Raji (cell line): ENCODE measurements around the gene ATF7IP.

Source experiments
- POLR2A ChIP-seq: IDR thresholded peaks from 2 replicates; pipeline ENCODE4 v1.6.1; 2011; ENCODE audit warnings: low read depth, low read length, control low read depth; ENCODE audit not compliant: insufficient read depth

ATF7IP gene

DNA sequence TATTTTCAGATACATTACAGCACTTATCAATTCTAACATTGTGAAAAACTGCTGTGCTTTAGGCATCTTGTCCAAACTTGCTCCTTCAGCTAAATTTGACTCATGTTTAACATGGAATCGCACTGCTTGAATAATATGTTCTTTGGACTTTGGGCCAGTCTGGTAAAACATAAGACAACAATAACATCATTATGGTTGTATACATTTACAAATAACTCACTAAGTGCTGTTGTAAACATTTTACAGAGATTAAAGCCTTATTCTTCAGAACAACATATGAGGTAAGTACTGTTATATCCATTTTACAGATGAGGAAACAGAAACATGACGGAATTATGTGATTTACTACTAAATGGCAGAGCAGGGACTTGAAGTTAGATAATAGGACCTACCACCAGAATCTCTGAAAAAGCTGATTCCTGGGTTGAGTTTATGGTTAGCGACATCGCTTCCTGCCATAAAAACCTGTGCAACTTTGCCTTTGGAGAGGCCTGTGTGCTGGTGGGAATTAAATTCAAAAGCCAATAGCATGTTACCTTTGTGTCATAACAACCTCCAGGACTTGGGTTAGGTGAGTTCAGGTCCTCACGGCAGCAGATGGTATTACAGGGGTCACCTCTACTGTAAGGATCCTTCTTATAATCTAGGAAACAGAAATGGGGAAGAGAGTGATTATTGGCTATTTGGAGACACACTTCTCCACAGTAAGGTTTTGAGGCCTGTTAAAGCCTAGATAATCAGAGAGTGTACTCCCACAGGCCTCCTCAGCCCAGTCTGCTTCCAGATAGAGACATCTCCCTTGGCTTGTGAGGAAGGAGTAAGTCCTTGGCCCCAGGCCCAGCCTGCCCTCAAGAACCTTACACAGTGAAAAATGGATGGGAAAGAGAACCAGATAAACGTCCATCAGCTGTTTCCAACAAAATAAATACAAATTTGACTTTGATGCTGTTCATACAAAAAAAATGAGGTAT is 140.4 kb downstream of the ATF7IP start:
- TF ChIP-seq POLR2A: no peak

- no peak for TF ChIP-seq POLR2A
These were observed 145.1 kb downstream of the ATF7IP start for GRCh38 chr12:14510574-14510973.

GRCh38 chr12:14514154-14514842 is 148.8 kb downstream of the ATF7IP start:
- TF ChIP-seq POLR2A: no peak

GRCh38 chr12:14514946-14515345 is 149.5 kb downstream of the ATF7IP start:
- TF ChIP-seq POLR2A: no peak

GRCh38 chr12:14521822-14522221 is 156.3 kb downstream of the ATF7IP start:
- no peak for TF ChIP-seq POLR2A

GRCh38 chr12:14525964-14526363 is 160.5 kb downstream of the ATF7IP start:
- no peak for TF ChIP-seq POLR2A

- no peak for TF ChIP-seq POLR2A
These were observed 166.7 kb downstream of the ATF7IP start for GRCh38 chr12:14532152-14532551.

DNA sequence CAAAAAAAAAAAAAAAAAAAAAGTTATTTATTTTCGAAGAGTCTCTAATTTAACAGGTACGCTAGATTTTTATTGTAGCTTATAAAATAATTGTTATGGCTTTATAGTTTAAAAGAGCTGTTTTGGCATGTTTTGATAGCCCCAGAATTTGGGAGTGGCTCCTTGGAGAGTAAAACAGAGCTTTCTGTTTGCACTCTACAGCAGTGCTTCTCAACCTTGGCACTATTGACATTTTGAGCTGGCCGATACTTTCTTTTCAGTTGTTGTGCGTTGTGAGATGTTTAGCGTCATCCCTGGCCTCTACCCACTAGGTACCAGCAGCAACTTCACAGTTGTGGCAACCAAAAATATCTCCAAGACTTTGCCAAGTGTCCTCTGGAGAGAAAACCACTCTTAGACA is 171.6 kb downstream of the ATF7IP start:
- no peak for TF ChIP-seq POLR2A

DNA sequence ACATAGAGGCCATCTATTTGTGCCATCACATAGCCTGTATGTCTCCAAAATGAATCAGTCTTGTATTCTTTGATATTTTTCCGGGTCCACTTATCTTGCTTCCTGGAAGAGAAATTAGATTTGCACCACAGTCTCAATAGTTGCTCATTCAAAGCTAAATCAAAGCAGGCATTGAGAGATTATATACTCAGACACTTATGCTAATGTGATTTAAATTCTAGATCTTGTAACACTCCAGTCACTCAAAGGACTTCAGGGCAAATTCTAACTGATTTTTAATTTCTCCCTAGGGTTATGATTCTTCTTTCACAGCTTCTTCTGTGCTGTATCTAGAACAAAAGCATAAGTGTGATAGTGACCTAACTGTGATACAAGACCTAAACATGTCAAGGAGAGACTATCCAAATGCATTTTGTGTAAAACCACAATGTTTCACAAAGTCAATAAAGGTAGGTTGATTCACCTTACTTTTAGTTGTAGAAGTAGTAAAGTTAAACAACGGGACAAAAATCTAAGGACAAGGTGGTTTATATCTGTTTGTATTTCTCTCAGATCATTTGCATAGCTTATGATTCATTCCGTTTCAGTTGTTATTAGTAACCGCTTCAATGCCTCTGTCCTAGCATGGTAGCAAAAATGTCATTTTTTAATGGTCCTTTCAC is 175.4 kb downstream of the ATF7IP start:
- no peak for TF ChIP-seq POLR2A

GRCh38 chr12:14545144-14546124 is 180.0 kb downstream of the ATF7IP start:
- no peak for TF ChIP-seq POLR2A

GRCh38 chr12:14547571-14547970 is 182.1 kb downstream of the ATF7IP start:
- TF ChIP-seq POLR2A: no peak

DNA sequence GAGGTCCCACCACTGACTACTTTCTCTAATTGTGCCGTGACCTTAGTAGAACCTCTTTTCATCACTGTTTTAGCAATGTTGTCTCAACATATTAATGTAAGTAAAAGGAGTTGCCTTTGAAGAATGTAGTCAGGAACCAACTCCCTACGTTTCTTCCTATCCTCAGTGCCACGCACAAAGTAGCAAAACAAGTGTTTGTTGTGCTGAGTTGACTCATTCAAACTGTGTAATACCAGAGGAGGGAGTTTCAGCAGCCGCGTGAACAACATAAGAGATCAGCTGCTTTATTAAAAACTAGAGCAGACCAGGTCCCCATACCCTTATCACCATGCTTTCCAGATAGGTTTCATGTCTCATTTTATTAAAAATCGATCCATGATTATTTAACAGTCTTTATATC is 183.1 kb downstream of the ATF7IP start:
- TF ChIP-seq POLR2A: no peak
